Tibial nerve (tissue), 3 donors: ENCODE data around the gene HS3ST6.

ENCODE experiments used
- CTCF ChIP-seq, 5 experiments: fragments of 200-600 bp in 3 of 5; fragments of 450-650 bp in 2 of 5; sonication (generic) in 3 of 5; IDR thresholded peaks; one replicate each; pipeline ENCODE4 v1.5.1; 2016 to 2019; ENCODE audit warnings: antibody characterized with exemption in 5 of 5, mild to moderate bottlenecking in 3 of 5, moderate library complexity in 2 of 5
- POLR2A ChIP-seq, 2 donors: fragments of 450-650 bp; IDR thresholded peaks; one replicate each; pipeline ENCODE4 v1.6.1; 2017; ENCODE audit warnings: antibody characterized with exemption in 2 of 2, mild to moderate bottlenecking in 2 of 2, moderate library complexity in 2 of 2

- TF ChIP-seq CTCF (IDR thresholded peaks at IDR 0.05) (no peak), POLR2A (IDR thresholded peaks at IDR 0.05) (no peak)
Measured at GRCh38 chr16:1908983-1909382, 9.2 kb downstream of the HS3ST6 start.
